Subcutaneous adipose tissue (tissue), 4 donors: ENCODE data around the gene LYAR. TPM values are rescaled to one million over a fixed set of nuclear protein-coding genes. Genes with fewer than 3 reads are reported as not detected.

Source experiments
- CTCF ChIP-seq: fragments of 450-650 bp; IDR thresholded peaks from one replicate; pipeline ENCODE4 v1.5.1; 2016; ENCODE audit warnings: low read depth, mild to moderate bottlenecking, control low read depth, antibody characterized with exemption, moderate library complexity
- total RNA-seq, 4 donors: library from RNA; depleted of rRNA; stranded (reverse); fragments of >200 nt; gene quantifications; one replicate each; pipeline ENCODE4 v1.1.0, GENCODE V29; 2016

Gene LYAR
- total RNA-seq, 4 donors from 2014 or later: 10.2 to 19.1 (median 13.5) TPM

- TF ChIP-seq CTCF: no peak
These were observed 34.0 kb upstream of the LYAR start for GRCh38 chr4:4323705-4324534.

GRCh38 chr4:4321951-4322688, 32.2 kb upstream of the LYAR start:
- no peak for TF ChIP-seq CTCF

- no peak for TF ChIP-seq CTCF
These were observed 31.2 kb upstream of the LYAR start for GRCh38 chr4:4320951-4321714.

GRCh38 chr4:4320528-4320927, 30.6 kb upstream of the LYAR start:
- TF ChIP-seq CTCF: no peak

- no peak for TF ChIP-seq CTCF
These were observed 27.7 kb upstream of the LYAR start for GRCh38 chr4:4317496-4318232.

- TF ChIP-seq CTCF: no peak
These were observed 26.2 kb upstream of the LYAR start for GRCh38 chr4:4316150-4316495.
